Measurements from ENCODE around the gene GCC1.

The GCC1 gene

DNA sequence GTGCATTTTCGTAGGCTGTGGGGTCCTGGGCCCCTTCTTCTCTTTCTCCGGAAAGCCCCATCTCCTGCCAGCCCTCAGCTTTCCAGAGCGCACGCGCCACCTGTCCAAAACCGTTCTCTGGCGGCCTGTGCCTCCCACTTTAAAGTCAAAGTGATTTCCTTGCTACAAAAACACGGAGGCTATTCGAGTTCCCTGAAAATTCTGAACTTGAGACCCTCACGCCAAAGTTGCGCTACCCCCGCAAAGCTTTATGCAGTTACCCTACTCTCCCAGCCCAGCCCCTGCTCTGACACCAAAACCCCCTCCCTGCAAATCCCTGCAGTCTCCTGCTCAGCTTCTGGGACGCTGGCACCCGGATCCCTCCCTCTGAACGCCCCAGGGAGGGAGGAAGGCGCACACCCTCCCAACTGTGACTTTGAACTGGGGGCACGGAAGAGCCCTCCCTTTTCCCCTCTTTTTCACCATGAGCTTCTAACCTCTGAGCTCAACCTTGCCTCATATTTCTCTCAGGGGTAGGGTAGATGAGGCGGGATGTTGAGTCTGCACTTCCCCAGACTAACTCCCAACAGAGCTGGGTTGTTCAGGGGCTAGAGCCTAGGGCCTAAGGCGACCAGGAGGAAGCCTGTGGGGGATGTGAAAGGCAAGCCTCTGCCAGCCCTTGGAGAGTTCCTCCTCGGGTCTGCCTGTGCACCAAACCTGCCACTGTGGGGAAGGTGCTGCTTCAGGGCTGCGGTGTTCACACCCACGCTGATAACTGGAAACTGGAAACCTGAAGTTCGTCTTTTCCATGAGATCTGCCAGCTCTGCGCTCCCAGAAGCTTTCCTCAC is 35.2 kb upstream of the GCC1 start:
- DNase-seq (ENCODE audit: insufficient read length, low spot score) = no peak
- no peak for FAIRE-seq
- TF ChIP-seq, protein P1, sequence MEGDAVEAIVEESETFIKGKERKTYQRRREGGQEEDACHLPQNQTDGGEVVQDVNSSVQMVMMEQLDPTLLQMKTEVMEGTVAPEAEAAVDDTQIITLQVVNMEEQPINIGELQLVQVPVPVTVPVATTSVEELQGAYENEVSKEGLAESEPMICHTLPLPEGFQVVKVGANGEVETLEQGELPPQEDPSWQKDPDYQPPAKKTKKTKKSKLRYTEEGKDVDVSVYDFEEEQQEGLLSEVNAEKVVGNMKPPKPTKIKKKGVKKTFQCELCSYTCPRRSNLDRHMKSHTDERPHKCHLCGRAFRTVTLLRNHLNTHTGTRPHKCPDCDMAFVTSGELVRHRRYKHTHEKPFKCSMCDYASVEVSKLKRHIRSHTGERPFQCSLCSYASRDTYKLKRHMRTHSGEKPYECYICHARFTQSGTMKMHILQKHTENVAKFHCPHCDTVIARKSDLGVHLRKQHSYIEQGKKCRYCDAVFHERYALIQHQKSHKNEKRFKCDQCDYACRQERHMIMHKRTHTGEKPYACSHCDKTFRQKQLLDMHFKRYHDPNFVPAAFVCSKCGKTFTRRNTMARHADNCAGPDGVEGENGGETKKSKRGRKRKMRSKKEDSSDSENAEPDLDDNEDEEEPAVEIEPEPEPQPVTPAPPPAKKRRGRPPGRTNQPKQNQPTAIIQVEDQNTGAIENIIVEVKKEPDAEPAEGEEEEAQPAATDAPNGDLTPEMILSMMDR (IDR thresholded peaks at IDR 0.05; ENCODE audit: insufficient read depth, missing control alignments) = no peak

GRCh38 chr7:127619681-127620405 is 34.4 kb upstream of the GCC1 start:
- FAIRE-seq = no peak
- TF ChIP-seq, protein P1 (IDR thresholded peaks at IDR 0.05; ENCODE audit: insufficient read depth, missing control alignments) = no peak
- DNase-seq (ENCODE audit: insufficient read length, low spot score) = no peak

DNA sequence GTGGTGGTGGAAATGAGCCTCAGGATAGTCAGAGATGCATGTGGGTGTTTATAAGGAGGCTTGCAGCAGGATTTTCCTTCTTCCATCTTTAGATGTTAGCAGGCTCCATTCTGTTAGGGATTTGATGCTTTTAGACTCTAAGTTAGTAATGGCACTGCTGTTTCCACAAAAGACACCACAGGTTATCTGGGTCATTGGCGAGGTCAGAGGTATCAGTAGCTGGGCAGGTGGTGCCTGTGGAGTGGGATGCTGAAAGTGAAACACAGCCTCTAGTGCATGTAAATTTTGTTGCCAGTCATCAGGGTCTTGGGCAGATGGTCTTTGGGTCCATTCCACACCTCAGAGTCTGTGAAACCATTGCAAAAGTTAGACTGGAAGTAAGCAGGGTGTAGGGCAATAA is 33.4 kb upstream of the GCC1 start:
- FAIRE-seq (no peak), DNase-seq (ENCODE audit: insufficient read length, low spot score) (no peak)
- TF ChIP-seq, protein P1 (IDR thresholded peaks at IDR 0.05; ENCODE audit: insufficient read depth, missing control alignments) = no peak

DNA sequence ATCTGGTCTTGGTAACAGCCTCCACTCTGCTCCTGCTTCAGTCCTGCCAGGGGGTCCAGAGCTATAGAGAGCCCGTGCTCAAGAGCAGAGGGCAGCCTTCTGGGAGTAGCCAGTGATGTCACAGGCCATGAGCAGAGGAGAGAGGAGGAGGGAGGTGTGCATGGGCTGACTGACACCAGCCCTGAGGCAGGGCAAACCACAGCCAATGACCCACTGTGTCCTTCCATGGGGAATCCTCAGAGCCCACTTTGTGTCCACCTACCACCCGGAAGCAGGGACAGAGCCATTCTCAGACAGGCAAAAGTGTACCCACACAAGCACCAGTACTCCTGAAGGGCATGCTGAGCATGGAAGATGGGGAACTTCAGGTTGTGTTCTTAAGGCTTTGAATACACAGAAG is 32.6 kb upstream of the GCC1 start, which contains the start of gene PAX4:
TSS of gene PAX4 (minus strand) at position 101 of the 400 bp plus-strand sequence. CDS start 2,214 bp downstream, outside the sequence.
- DNase-seq (ENCODE audit: insufficient read length, low spot score) = no peak
- TF ChIP-seq, protein P1 (IDR thresholded peaks at IDR 0.05; ENCODE audit: insufficient read depth, missing control alignments) = no peak
- no peak for FAIRE-seq

- FAIRE-seq = no peak
These were observed 31.3 kb upstream of the GCC1 start for GRCh38 chr7:127616724-127617123.

GRCh38 chr7:127612263-127612662 is 26.9 kb upstream of the GCC1 start:
- FAIRE-seq (no peak), DNase-seq (ENCODE audit: insufficient read length, low spot score) (no peak)
- TF ChIP-seq, protein P1 (IDR thresholded peaks at IDR 0.05; ENCODE audit: insufficient read depth, missing control alignments) = no peak

More at GRCh38 chr7:127616724-127617123, 31.3 kb upstream of the GCC1 start:
- TF ChIP-seq, protein P1 (IDR thresholded peaks at IDR 0.05; ENCODE audit: insufficient read depth, missing control alignments) = no peak
- DNase-seq (ENCODE audit: insufficient read length, low spot score) = no peak
